WTC11 (cell line): Measurements from ENCODE around the gene CNTNAP2. TPM values are rescaled to one million over a fixed set of nuclear protein-coding genes. Genes with fewer than 3 reads are reported as not detected.

ENCODE experiments used
- ATAC-seq: fragments of 200-7000 bp; cut with Tn5 transposase; 2 replicates; pipeline ENCODE4 v1.10.0; 2021; ENCODE audit warnings: mild to moderate bottlenecking, moderate library complexity
- CTCF ChIA-PET: fragments of 300-600 bp; sonication (Branson Sonifier 250); formaldehyde crosslinking; loops from one replicate; lab custom pipeline; 2021; ENCODE audit warnings: antibody characterized with exemption; lab: Charles Lee
- POLR2A ChIA-PET: fragments of 350-600 bp; sonication (Branson Sonifier 250); formaldehyde crosslinking; loops from one replicate; lab custom pipeline; 2021; ENCODE audit warnings: antibody characterized with exemption; lab: Charles Lee
- DNase-seq: peaks from one replicate; pipeline ENCODE4 v3.0.0; 2021; ENCODE audit warnings: low spot score
- H3K27ac Mint-ChIP-seq: 2 replicates; pipeline ENCODE4 v1.8.0; 2021; ENCODE audit warnings: mixed read lengths
- H3K27me3 Mint-ChIP-seq: 2 replicates; pipeline ENCODE4 v1.8.0; 2021; ENCODE audit warnings: low read depth, mild to moderate bottlenecking, moderate library complexity, mixed read lengths
- H3K36me3 Mint-ChIP-seq: 2 replicates; pipeline ENCODE4 v1.8.0; 2021; ENCODE audit warnings: mixed read lengths
- H3K4me1 Mint-ChIP-seq: 2 replicates; pipeline ENCODE4 v1.8.0; 2022; ENCODE audit warnings: mixed read lengths
- H3K4me3 Mint-ChIP-seq: 2 replicates; pipeline ENCODE4 v1.8.0; 2021; ENCODE audit warnings: mild to moderate bottlenecking, moderate library complexity, mixed read lengths
- H3K9me3 Mint-ChIP-seq: 2 replicates; pipeline ENCODE4 v1.8.0; 2021; ENCODE audit warnings: mixed read lengths
- ATF3 ChIP-seq: sonication (generic); formaldehyde crosslinking; conservative IDR thresholded peaks from 2 replicates; pipeline ENCODE4 v1.8.1; 2022; ENCODE audit warnings: mild to moderate bottlenecking, missing genetic modification reagents
- ETV6 ChIP-seq: sonication (generic); formaldehyde crosslinking; IDR thresholded peaks from 2 replicates; pipeline ENCODE4 v1.8.1; 2022; ENCODE audit warnings: mild to moderate bottlenecking, missing genetic modification reagents
- GABPB1 ChIP-seq: sonication (generic); formaldehyde crosslinking; IDR thresholded peaks from 2 replicates; pipeline ENCODE4 v1.8.1; 2023; ENCODE audit warnings: mild to moderate bottlenecking, missing genetic modification reagents
- HMGXB4 ChIP-seq: sonication (generic); formaldehyde crosslinking; IDR thresholded peaks from 2 replicates; pipeline ENCODE4 v1.8.1; 2023; ENCODE audit warnings: mild to moderate bottlenecking, moderate library complexity, missing genetic modification reagents
- KAT7 ChIP-seq: sonication (generic); formaldehyde crosslinking; IDR thresholded peaks from 2 replicates; pipeline ENCODE4 v1.8.1; 2023; ENCODE audit warnings: missing genetic modification reagents, mild to moderate bottlenecking, borderline replicate concordance
- NR1H2 ChIP-seq: sonication (generic); formaldehyde crosslinking; IDR thresholded peaks from 2 replicates; pipeline ENCODE4 v1.9.0; 2021; ENCODE audit warnings: mild to moderate bottlenecking, moderate library complexity, missing genetic modification reagents
- RORB ChIP-seq: fragments of 250-450 bp; sonication (Bioruptor Pico); IDR thresholded peaks from 2 replicates; pipeline ENCODE4 v1.9.0; 2021; ENCODE audit warnings: mild to moderate bottlenecking
- SMAD3 ChIP-seq: sonication (generic); formaldehyde crosslinking; IDR thresholded peaks from 2 replicates; pipeline ENCODE4 v1.8.0; 2022; ENCODE audit warnings: missing genetic modification reagents, mild to moderate bottlenecking, borderline replicate concordance
- SMAD4 ChIP-seq: sonication (generic); formaldehyde crosslinking; IDR thresholded peaks from 2 replicates; pipeline ENCODE4 v1.8.0; 2022; ENCODE audit warnings: mild to moderate bottlenecking, missing genetic modification reagents
- SP1 ChIP-seq: sonication (generic); formaldehyde crosslinking; conservative IDR thresholded peaks from 2 replicates; pipeline ENCODE4 v1.8.1; 2022; ENCODE audit warnings: missing genetic modification reagents
- ZBTB21 ChIP-seq: sonication (generic); formaldehyde crosslinking; IDR thresholded peaks from 2 replicates; pipeline ENCODE4 v1.8.1; 2023; ENCODE audit warnings: mild to moderate bottlenecking, missing genetic modification reagents, borderline replicate concordance
- ZNF121 ChIP-seq: sonication (generic); formaldehyde crosslinking; IDR thresholded peaks from 2 replicates; pipeline ENCODE4 v1.8.0; 2023; ENCODE audit warnings: missing genetic modification reagents
- ZNF317 ChIP-seq: sonication (generic); formaldehyde crosslinking; IDR thresholded peaks from 2 replicates; pipeline ENCODE4 v1.8.1; 2023; ENCODE audit warnings: low read depth, mild to moderate bottlenecking, moderate library complexity, missing genetic modification reagents, borderline replicate concordance
- ZNF416 ChIP-seq: fragments of 250-450 bp; sonication (Bioruptor Pico); IDR thresholded peaks from 2 replicates; pipeline ENCODE4 v1.9.0; 2021; ENCODE audit warnings: mild to moderate bottlenecking, inconsistent platforms
- ZNF423 ChIP-seq: fragments of 250-450 bp; sonication (Bioruptor Pico); IDR thresholded peaks from 2 replicates; pipeline ENCODE4 v2.1.2; 2022; ENCODE audit warnings: mild to moderate bottlenecking, moderate library complexity
- ZNF512 ChIP-seq: sonication (generic); formaldehyde crosslinking; IDR thresholded peaks from 2 replicates; pipeline ENCODE4 v1.8.1; 2022; ENCODE audit warnings: missing genetic modification reagents, borderline replicate concordance
- ZSCAN18 ChIP-seq: fragments of 250-450 bp; sonication (Bioruptor Pico); IDR thresholded peaks from 2 replicates; pipeline ENCODE4 v2.1.2; 2022; ENCODE audit warnings: mild to moderate bottlenecking, moderate library complexity
- total RNA-seq: library from RNA; stranded (reverse); gene quantifications from 3 replicates; pipeline ENCODE4 v1.2.3, GENCODE V29; 2021
- TF ChIP-seq, protein P1 (sequence below): sonication (generic); formaldehyde crosslinking; conservative IDR thresholded peaks from 2 replicates; pipeline ENCODE4 v1.8.1; 2023; ENCODE audit warnings: mild to moderate bottlenecking, low read depth, missing genetic modification reagents, moderate library complexity
- TF ChIP-seq, protein P2 (sequence below): sonication (generic); formaldehyde crosslinking; IDR thresholded peaks from 2 replicates; pipeline ENCODE4 v1.8.1; 2023; ENCODE audit warnings: mild to moderate bottlenecking, missing genetic modification reagents, moderate library complexity
- TF ChIP-seq, protein P3 (sequence below): sonication (generic); formaldehyde crosslinking; IDR thresholded peaks from 2 replicates; pipeline ENCODE4 v1.8.0; 2022; ENCODE audit warnings: mild to moderate bottlenecking, missing genetic modification reagents

The CNTNAP2 gene
- total RNA-seq, 1 experiment from 2014 or later: 63.8 TPM

GRCh38 chr7:148223160-148223559 is 2106.6 kb downstream of the CNTNAP2 start (continued):
- TF ChIP-seq, protein P1, sequence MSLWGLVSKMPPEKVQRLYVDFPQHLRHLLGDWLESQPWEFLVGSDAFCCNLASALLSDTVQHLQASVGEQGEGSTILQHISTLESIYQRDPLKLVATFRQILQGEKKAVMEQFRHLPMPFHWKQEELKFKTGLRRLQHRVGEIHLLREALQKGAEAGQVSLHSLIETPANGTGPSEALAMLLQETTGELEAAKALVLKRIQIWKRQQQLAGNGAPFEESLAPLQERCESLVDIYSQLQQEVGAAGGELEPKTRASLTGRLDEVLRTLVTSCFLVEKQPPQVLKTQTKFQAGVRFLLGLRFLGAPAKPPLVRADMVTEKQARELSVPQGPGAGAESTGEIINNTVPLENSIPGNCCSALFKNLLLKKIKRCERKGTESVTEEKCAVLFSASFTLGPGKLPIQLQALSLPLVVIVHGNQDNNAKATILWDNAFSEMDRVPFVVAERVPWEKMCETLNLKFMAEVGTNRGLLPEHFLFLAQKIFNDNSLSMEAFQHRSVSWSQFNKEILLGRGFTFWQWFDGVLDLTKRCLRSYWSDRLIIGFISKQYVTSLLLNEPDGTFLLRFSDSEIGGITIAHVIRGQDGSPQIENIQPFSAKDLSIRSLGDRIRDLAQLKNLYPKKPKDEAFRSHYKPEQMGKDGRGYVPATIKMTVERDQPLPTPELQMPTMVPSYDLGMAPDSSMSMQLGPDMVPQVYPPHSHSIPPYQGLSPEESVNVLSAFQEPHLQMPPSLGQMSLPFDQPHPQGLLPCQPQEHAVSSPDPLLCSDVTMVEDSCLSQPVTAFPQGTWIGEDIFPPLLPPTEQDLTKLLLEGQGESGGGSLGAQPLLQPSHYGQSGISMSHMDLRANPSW (CRISPR knock-in tag): no peak
- TF ChIP-seq KAT7 (CRISPR knock-in tag): no peak
- TF ChIP-seq, all 79 proteins: peak for 0

DNA sequence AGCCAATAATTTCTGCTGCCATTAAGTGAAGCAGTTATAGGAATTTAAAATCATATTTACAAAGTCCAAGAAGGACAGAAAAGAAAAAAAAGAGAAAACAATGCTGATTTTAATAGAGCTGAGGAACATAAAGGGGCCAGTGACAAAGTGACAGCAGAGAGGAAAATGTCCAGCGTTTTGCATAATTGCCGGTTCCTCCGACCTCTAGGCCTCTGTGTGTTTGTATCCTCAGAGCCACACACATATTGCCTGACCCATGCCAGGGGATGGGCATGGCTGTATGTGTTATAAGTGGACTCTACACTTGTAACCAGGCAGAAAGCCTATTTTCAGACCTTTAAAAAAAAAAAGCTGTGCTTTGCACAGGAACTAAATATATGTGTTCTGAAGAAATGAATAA is 2107.1 kb downstream of the CNTNAP2 start:
- H3K4me3 Mint-ChIP-seq: no peak overlapping the region
- no peaks in the 10 kb centered on the region for H3K27me3 Mint-ChIP-seq
- H3K4me1 Mint-ChIP-seq: peaks cover 7% of the 10 kb centered on the region
- H3K9me3 Mint-ChIP-seq: peaks cover 19% of the 10 kb centered on the region
- peaks cover 5% of the 10 kb centered on the region; the same call in 1 of the 2 replicates for H3K36me3 Mint-ChIP-seq
- DNase-seq (no peak), ATAC-seq (no peak)
- CTCF ChIA-PET: no interaction called here
- no peak overlapping the region for H3K27ac Mint-ChIP-seq
- POLR2A ChIA-PET: no interaction called here
- TF ChIP-seq ZNF121 (CRISPR knock-in tag) (no peak), ETV6 (no peak), ZNF416 (CRISPR knock-in tag) (no peak), GABPB1 (CRISPR knock-in tag) (no peak), ATF3 (CRISPR knock-in tag) (no peak), ZNF512 (CRISPR knock-in tag) (no peak), ZSCAN18 (no peak), ZNF317 (no peak), SMAD4 (CRISPR knock-in tag) (no peak), ZBTB21 (CRISPR knock-in tag) (no peak), SMAD3 (CRISPR knock-in tag) (no peak), HMGXB4 (CRISPR knock-in tag) (no peak), NR1H2 (CRISPR knock-in tag) (no peak), SP1 (CRISPR knock-in tag) (no peak), RORB (CRISPR knock-in tag) (no peak), ZNF423 (CRISPR knock-in tag) (no peak)
- TF ChIP-seq, protein P2, sequence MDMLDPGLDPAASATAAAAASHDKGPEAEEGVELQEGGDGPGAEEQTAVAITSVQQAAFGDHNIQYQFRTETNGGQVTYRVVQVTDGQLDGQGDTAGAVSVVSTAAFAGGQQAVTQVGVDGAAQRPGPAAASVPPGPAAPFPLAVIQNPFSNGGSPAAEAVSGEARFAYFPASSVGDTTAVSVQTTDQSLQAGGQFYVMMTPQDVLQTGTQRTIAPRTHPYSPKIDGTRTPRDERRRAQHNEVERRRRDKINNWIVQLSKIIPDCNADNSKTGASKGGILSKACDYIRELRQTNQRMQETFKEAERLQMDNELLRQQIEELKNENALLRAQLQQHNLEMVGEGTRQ: no peak
- TF ChIP-seq, protein P3, sequence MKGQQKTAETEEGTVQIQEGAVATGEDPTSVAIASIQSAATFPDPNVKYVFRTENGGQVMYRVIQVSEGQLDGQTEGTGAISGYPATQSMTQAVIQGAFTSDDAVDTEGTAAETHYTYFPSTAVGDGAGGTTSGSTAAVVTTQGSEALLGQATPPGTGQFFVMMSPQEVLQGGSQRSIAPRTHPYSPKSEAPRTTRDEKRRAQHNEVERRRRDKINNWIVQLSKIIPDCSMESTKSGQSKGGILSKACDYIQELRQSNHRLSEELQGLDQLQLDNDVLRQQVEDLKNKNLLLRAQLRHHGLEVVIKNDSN (CRISPR knock-in tag): no peak
